Mesothelial cell of epicardium (in vitro differentiated cells): ENCODE data around the gene AHNAK2. TPM values are rescaled to one million over a fixed set of nuclear protein-coding genes. Genes with fewer than 3 reads are reported as not detected.

Source experiments
- DNase-seq, 2 experiments: peaks; one replicate each; pipeline ENCODE4 v3.0.0; 2021; ENCODE audit warnings: low spot score in 2 of 2; ENCODE audit not compliant: unreplicated experiment in 2 of 2
- H3K27ac Mint-ChIP-seq: 2 replicates; pipeline ENCODE4 v1.8.0; 2021; ENCODE audit warnings: mixed read lengths
- H3K27me3 Mint-ChIP-seq: 2 replicates; pipeline ENCODE4 v1.8.0; 2021; ENCODE audit warnings: low read depth, mixed read lengths
- H3K36me3 Mint-ChIP-seq: 2 replicates; pipeline ENCODE4 v1.8.0; 2021; ENCODE audit warnings: mixed read lengths
- H3K4me1 Mint-ChIP-seq: 2 replicates; pipeline ENCODE4 v1.8.0; 2021; ENCODE audit warnings: mixed read lengths
- H3K4me3 Mint-ChIP-seq: 2 replicates; pipeline ENCODE4 v1.8.0; 2021; ENCODE audit warnings: mild to moderate bottlenecking, moderate library complexity, mixed read lengths
- H3K9me3 Mint-ChIP-seq: 2 replicates; pipeline ENCODE4 v1.8.0; 2021; ENCODE audit warnings: mixed read lengths
- CTCF ChIP-seq: fragments of 200-600 bp; sonication (generic); IDR thresholded peaks from one replicate; pipeline ENCODE4 v1.5.0; 2021; ENCODE audit warnings: antibody characterized with exemption; ENCODE audit not compliant: unreplicated experiment
- total RNA-seq: library from RNA; stranded (reverse); gene quantifications from 3 replicates; pipeline ENCODE4 v1.2.1, GENCODE V29; 2021

The AHNAK2 gene
- total RNA-seq, 1 donor from 2014 or later = 2.8 TPM

- Mint-ChIP-seq H3K27me3 (peaks cover 44% of the 10 kb centered on the region), H3K4me3 (no peak overlapping the region), H3K27ac (no peak overlapping the region), H3K36me3 (no peaks in the 10 kb centered on the region), H3K9me3 (no peaks in the 10 kb centered on the region), H3K4me1 (no peaks in the 10 kb centered on the region)
- DNase-seq = no peak
- no peak for TF ChIP-seq CTCF
Observed at GRCh38 chr14:104957146-104958113, 20.7 kb downstream of the AHNAK2 start.

DNA sequence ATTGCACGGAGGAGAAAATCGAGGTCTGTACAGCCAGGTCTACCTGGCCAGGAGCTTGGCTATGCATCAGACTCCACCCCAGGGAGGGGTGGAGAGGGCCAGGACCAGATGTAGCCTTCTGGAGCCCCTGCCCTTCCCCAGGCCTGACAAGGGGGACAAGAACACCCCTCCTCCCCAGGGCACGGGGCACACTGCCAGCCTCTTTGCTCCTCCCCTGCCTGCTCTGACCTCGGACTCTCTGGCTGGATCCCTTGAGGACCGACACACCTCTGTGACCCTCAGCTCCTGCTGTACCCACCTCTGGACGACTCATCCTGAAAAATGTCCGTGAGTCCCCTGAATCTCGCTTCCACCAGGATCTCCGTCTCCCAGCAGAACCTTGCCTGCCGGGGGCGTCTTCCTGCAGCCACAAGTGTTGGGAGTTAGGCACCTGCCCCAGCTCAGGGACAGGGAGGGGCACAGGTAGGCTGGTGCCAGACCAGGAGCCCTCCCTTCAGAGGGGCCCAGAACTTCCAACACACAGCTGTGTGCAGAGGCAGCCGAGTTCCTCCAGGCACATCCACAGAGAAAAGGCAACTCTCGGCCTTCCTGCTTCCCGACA, 21.8 kb downstream of the AHNAK2 start:
- Mint-ChIP-seq H3K4me1 (no peaks in the 10 kb centered on the region), H3K36me3 (no peaks in the 10 kb centered on the region), H3K27ac (no peak overlapping the region), H3K27me3 (peaks cover 40% of the 10 kb centered on the region), H3K9me3 (no peaks in the 10 kb centered on the region), H3K4me3 (no peak overlapping the region)
- no peak for DNase-seq
- TF ChIP-seq CTCF = no peak

DNA sequence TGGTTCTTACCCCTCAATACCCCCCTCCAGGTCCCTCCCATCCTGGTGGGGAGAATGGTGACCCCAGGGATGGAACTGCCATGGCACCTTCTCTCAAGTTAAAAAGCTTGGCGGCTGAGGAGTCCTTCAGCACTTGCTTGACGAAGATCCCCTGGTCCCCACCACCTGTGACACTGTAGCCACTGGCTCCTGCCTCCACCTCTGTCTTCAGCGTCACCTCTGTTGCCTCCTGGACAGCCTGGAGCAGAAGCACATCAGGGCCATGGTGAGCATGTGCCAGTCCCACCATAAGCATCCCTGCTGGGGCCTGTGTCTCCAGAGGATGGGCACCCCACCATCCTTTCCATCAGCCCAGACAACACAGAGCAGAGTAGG, 22.8 kb downstream of the AHNAK2 start:
- H3K4me3 Mint-ChIP-seq = no peak overlapping the region
- TF ChIP-seq CTCF = no peak
- H3K4me1 Mint-ChIP-seq = no peaks in the 10 kb centered on the region
- no peak for DNase-seq
- H3K36me3 Mint-ChIP-seq = no peaks in the 10 kb centered on the region
- H3K27ac Mint-ChIP-seq = no peak overlapping the region
- H3K27me3 Mint-ChIP-seq = peaks cover 37% of the 10 kb centered on the region
- no peaks in the 10 kb centered on the region for H3K9me3 Mint-ChIP-seq

- Mint-ChIP-seq H3K4me1 (no peaks in the 10 kb centered on the region), H3K27me3 (peaks cover 34% of the 10 kb centered on the region), H3K27ac (no peak overlapping the region), H3K4me3 (no peak overlapping the region), H3K9me3 (no peaks in the 10 kb centered on the region), H3K36me3 (no peaks in the 10 kb centered on the region)
- DNase-seq = no peak
- no peak for TF ChIP-seq CTCF
Observed at GRCh38 chr14:104954746-104955395, 23.3 kb downstream of the AHNAK2 start.

GRCh38 chr14:104953896-104954656, 24.1 kb downstream of the AHNAK2 start:
- no peak for TF ChIP-seq CTCF
- DNase-seq = no peak
- no peaks in the 10 kb centered on the region for H3K4me1 Mint-ChIP-seq
- no peak overlapping the region for H3K27ac Mint-ChIP-seq
- peaks cover 34% of the 10 kb centered on the region for H3K27me3 Mint-ChIP-seq
- no peaks in the 10 kb centered on the region for H3K9me3 Mint-ChIP-seq
- H3K4me3 Mint-ChIP-seq = no peak overlapping the region
- H3K36me3 Mint-ChIP-seq = no peaks in the 10 kb centered on the region
